ENCODE data around the gene CYB5R4. TPM values are rescaled to one million over a fixed set of nuclear protein-coding genes. Genes with fewer than 3 reads are reported as not detected.
A peak's percentile ranks its signal among the peaks of the same experiment; 100 is the strongest.

Gene CYB5R4, protein sequence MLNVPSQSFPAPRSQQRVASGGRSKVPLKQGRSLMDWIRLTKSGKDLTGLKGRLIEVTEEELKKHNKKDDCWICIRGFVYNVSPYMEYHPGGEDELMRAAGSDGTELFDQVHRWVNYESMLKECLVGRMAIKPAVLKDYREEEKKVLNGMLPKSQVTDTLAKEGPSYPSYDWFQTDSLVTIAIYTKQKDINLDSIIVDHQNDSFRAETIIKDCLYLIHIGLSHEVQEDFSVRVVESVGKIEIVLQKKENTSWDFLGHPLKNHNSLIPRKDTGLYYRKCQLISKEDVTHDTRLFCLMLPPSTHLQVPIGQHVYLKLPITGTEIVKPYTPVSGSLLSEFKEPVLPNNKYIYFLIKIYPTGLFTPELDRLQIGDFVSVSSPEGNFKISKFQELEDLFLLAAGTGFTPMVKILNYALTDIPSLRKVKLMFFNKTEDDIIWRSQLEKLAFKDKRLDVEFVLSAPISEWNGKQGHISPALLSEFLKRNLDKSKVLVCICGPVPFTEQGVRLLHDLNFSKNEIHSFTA
- 18.1 TPM for total RNA-seq

DNA sequence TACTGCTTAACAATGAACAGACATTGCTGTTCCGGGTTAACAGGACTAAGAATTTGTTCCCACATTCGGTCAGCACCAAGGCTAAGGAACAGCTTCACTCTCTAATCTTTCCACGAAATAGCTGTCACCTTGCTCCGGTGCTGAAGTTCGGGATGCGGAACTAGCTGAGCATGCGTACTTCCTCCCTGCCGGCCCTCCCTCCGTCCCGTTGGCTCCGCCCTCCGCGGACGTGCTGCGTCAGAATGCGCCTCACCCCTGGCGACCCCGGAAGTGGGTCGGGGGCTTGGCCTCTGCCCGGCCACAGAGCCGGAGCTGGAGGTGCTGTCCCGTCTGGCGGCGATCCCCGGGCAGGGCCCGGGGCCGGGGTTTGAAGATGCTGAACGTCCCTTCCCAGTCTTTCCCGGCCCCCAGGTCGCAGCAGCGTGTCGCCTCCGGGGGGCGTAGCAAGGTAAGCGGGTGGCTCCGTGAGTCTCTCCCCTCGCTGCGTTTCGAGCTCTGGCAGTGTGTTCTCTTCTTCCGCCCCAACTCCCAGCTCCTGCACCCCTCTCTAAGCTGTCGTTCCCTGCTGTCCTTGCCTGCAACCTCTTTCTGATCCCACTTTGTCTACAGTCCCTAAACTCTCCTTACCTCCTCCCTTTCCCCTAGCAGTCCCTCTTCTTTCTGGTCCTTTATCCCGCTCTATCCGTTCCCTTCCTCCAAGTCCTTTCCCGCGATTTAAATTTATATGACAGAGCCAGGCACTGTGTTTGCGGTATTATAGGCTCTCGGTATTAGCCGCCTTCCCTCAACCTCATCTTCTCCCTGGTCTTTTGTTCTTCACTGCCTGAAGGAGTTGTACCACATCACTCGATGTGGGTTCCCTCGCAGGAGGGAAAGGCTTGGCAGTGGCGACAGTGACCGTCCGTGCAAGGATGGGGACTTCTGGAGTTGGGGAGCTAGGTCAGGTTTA lies at the start of gene CYB5R4:
Gene CYB5R4 (plus strand): TSS at position 280 of the 949 bp plus-strand sequence. CDS start 94 bp downstream, at position 374.
- DNase-seq (ENCODE audit: low spot score): peak; percentile 97
- peak; percentile 100 for ATAC-seq
- intact Hi-C loops (cut with DNase I): no loop called here

DNA sequence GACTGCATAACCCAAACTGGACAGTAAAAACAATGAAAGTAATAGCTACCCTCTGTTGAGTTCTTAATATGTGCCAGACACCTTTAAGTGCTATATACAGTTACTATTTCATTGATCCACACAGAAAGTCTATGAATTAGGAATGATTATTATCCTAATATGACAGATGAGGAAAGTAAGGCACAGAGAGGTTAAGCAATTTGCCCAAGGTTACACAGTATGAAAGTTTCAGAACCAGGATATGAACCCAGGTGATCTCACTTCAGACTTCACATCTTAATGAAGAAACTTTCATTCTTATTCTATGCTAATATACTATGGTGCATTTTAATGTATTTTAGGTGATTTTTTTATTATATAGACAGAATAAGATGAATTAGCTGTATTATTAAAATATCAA lies 46.9 kb upstream of the CYB5R4 start:
- no peak for ATAC-seq
- intact Hi-C loops (cut with DNase I): no loop called here

DNA sequence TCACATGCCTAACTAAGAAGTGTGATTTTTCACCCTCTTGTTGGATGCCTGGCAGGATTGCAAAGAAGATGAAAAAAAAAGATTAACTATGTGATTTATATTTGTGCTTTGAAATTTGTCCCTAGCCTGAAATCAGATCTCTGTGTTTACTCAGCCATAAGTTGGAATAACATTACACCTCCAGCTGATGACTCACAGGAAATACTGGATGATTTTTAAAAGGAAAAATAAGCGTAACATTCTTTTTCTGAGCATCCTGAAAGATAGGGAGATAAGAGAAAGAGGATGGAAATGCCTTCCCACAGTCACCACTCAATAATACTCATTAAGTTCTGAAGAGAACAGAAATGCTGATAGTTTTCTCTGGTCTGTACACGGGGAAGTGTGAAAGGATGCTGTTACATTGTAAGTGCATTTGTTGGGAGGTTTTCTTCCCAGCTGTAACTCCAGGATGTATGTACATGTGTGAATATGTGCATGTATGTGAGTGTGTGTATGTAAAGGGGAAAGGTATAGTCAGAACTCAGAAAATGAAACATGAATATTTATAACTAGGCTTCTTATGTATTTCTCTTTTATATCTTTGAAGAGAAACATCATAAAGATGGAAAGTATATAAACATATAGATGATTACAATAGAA lies 43.7 kb upstream of the CYB5R4 start:
- intact Hi-C loops (cut with DNase I): no loop called here
- no peak for DNase-seq (ENCODE audit: low spot score)
- no peak for ATAC-seq

More for the DNA sequence above, 46.9 kb upstream of the CYB5R4 start:
- DNase-seq (ENCODE audit: low spot score): no peak

DNA sequence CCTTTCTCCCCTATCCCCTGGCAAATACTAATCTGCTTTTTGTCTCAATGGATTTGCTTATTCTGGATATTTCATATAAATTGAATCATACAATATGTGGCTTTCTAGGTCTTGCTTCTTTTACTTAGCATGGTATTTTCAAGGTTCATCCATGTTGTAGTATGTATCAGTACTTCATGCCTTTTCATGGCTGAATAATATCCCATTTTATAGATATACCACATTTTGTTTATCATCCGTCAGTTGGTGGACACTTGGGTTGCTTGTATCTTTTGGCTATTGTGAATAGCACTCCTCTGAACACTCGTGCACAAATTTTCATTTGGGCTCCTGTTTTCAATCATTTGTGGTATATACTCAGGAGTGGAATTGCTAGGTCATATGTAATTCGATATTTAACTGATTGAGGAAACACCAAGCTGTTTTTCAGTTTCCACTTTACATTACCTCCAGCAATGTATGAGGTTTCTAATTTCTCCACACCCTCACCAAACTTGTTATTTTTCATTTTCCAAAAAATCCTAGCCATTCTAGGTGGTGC lies 36.8 kb upstream of the CYB5R4 start:
- intact Hi-C loops (cut with DNase I): no loop called here
- no peak for ATAC-seq
- DNase-seq (ENCODE audit: low spot score): no peak

DNA sequence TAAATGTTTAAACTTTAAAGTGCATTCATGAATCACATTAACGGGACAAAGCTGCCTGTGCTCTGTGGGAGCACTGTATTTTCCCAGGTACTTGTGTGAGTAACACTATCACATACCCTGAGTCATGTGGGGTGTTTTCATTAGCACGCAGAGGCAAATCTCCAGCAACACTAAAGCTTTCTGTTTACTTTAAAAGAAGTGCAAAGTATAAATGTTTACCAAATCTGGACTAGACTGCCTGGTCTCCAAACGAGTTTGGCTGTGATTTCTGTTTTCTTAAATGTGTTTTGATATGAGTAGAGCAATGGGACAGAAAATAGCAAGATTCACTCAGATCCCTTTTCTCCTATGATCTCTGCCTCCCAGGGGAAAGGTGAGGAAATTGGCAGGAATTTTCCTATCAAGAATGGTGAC lies 35.1 kb upstream of the CYB5R4 start:
- ATAC-seq (no peak), DNase-seq (ENCODE audit: low spot score) (no peak)
- intact Hi-C loops (cut with DNase I): no loop called here

DNA sequence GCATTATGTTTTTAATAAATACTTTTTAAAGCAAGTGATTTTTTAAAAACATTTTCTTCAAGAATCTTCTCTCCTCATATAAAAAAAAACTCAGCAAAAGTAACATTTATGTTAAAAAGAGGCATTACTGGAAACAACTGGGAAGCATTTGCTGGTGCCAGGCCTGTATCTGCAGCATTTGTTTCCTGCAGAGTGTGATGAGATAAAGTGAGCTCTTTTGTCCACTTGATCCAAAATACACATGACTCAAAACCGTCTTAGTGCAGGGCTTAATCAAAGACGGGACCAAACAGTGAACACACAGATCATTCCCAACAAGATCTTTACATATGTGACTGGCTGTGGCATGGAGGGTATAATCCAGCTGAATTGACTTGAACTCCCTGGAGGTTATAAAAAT lies 34.7 kb upstream of the CYB5R4 start:
- ATAC-seq (no peak), DNase-seq (ENCODE audit: low spot score) (no peak)
- intact Hi-C loops (cut with DNase I): no loop called here

DNA sequence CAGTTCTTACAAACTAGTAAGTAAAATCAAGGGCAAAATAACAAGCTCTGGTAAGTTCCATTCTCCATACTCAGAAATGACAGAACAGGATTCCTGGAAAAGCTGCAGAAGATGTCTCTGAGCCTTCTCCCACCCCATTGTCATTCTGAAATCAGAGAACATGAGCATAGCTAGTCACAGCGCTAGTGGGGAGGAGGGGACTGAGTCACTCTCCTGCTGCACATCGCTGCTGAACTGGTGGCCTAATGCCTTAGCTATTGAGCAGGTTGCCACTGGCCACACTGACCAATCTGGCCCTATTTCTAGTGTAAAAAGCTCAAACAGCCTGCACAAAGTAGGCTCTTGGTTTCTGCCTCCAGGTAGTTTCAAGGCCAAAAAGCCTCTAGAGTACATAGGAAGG lies 32.4 kb upstream of the CYB5R4 start:
- ATAC-seq: no peak
- intact Hi-C loops (cut with DNase I): no loop called here

DNA sequence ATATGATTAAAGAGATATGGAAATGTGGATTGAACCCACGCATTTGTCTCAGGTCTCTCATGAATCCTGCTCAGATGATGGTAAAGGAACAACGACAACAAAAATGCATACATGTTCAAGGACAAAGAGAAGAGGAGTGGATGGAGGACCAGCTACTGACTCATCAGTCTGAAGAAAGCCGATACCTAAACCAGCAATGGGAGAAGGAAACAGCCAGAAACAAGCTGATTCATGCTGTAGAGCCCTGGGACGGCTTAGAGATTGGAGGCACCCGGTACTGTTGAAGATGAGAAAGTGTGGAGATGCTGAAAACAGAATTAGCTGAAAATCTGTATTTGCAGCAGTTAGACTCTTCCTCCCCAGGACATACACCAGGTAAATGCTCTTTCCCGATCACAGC lies 20.8 kb upstream of the CYB5R4 start:
- ATAC-seq (no peak), DNase-seq (ENCODE audit: low spot score) (no peak)
- intact Hi-C loops (cut with DNase I): no loop called here

More for the DNA sequence above, 32.4 kb upstream of the CYB5R4 start:
- no peak for DNase-seq (ENCODE audit: low spot score)

DNA sequence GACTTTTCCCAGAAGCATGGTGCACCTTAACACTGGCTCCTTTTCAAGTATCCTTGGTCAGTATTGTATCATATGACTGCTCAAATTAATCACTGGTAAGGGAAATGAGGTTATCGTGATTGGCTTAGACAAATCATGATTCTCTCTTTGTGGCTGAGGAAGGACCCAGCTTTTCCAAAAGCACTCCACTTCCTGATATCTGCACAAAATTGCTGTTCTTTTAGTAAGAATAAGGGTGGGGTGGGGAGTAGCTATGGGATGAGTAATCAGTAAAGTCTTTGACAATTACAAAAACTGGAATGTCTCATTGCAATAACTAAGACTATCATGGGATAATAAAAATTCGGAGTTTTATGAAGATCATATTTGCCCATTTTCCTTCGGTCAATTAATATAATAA lies 15.3 kb upstream of the CYB5R4 start:
- DNase-seq (ENCODE audit: low spot score) (no peak), ATAC-seq (no peak)
- intact Hi-C loops (cut with DNase I): no loop called here

DNA sequence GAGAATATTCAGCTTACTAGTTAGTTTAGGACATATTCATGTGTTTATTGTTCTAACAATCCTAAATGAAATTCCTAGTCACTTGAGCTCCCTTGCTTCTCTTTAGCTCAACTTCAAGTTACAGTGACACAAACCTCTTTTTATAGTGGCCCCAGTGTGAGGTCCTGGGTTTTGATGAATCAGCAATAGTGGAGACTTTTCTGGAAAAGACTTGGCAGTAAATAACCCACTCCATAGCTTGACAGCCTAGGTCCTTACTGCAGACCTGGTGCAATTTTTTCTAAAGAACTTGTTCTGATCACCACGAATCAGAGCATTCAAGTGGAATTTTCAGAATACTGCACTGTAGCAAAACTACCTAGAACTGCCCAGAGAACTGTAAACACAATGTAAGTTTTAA lies 13.2 kb upstream of the CYB5R4 start:
- intact Hi-C loops (cut with DNase I): no loop called here
- no peak for DNase-seq (ENCODE audit: low spot score)
- no peak for ATAC-seq

DNA sequence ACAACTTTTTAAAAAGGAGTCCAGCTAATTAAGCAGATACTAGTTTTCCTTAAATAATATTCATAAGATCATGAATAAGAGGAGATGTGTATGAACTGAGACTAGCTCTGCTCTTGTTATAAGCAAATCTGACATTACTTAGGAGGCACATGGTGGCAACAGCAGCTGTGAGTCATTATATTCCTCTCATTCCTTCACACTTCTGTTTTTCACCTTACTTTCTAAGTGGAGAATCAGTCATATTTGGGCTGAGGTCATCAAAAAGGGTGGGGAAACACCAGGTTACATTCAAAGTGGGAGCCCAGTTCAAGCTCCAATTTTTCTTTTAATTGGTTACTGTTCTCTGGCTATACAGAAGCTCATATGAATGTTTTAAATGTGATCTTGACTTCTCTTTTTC lies 12.3 kb upstream of the CYB5R4 start:
- ATAC-seq (no peak), DNase-seq (ENCODE audit: low spot score) (no peak)
- intact Hi-C loops (cut with DNase I): no loop called here

DNA sequence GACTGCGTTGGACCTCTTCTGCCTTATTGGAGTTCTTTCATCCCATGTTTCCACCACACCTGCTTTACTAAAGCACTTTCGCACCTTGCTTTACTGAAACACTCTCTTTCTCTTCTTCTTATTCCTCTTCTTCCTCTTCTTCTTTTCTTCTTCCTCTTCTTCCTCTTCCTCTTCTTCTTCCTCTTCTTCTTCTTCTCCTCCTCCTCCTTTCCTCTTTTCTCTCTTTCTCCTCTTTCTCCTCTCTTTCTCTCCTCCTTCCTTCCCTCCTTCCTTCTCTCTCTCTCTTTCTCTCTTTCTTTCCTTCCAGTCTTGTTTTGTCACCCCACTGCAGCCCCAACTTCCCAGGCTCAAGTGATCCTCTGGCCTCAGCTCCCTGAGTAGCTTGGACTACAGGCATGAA lies 10.4 kb upstream of the CYB5R4 start:
- intact Hi-C loops (cut with DNase I): no loop called here
- no peak for ATAC-seq
- DNase-seq (ENCODE audit: low spot score): no peak

DNA sequence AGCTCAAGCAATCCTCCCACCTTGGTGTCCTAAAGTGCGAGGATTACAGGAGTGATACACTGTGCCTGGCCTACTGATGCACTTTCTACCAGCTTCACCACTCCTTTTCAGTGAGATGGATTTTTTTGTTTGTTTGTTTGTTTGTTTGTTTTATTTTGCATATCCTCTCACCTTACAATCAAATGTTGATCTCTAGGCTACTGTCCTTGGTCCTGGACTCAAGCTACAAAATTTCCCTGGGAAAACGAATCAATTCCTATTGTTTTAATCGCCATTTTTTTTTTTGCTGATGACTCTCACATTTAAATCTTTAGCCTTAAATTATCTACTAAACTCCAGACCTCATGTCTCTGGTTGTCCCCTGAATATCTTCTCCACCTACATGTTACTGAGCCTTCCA lies 9.9 kb upstream of the CYB5R4 start:
- intact Hi-C loops (cut with DNase I): no loop called here
- no peak for DNase-seq (ENCODE audit: low spot score)
- ATAC-seq: no peak

DNA sequence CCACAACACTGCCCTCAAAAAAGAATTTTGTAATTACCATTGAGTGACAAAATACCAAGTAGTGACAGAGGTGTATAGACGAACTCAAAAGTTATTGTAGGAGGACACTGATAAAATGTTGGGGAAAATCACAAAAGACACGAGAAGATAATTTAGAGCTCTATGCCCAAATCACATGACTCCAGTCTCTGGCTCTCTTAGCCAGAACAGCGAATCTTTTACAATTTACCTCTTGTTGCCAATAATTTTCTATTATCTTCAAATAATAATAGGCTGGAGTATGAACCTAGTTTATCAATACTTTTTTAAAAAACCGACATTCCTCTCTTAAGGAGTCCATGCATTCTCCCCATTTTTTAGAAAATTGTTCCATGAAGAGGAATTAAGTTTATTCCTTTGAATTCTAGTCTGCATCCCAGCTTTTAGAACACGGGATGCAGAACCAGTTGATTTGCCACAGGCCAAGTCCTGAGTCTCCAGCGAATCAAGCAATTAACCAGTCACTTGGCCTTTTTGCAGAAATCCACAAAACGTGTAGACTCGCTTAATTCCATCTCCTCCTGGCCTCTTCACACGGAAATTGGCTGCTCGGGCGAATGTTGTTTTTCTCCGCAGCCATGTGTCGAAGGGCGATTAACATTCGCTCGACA lies 6.8 kb upstream of the CYB5R4 start:
- DNase-seq (ENCODE audit: low spot score): no peak
- intact Hi-C loops (cut with DNase I): no loop called here
- no peak for ATAC-seq

DNA sequence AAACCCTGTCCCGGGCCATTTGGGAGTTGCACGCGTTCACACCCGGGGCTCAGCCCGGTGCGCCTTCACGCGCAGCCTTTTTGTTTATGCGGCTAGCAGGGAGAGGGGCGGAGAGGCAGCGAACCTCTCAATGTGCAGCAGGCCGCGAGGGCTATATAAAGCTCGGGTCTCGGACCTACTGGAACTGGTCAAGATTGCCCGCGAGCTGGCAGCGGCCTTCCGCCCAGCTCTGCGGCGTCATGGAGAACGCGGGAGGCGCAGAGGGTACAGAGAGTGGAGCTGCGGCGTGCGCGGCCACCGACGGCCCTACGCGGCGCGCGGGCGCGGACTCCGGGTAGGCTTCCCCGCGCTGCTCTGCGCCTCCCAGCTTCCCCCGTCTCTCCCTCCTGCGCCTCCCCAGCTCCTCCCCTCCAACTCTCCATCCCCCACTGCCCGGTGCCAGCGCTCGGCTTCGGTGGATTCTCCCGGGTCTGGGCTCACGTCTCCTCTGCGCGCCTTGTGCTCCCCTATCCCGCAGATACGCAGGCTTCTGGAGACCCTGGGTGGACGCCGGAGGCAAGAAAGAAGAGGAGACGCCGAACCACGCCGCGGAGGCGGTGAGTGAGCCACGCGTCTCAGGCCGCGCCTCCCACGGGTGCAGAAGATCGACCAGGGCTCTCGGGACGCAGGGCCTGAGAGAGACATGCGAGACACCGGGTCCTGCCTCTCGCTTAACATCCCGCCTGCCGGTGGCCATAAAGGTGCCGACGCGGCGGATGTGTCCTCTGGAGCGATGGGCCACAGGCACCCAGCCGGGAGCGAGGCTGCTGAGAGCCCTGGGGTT lies 6.1 kb upstream of the CYB5R4 start, which contains the start of gene RIPPLY2:
Gene RIPPLY2 (plus strand): TSS at position 183 of the 823 bp plus-strand sequence. CDS start 57 bp downstream, at position 240.
- peak; percentile 77 for ATAC-seq

DNA sequence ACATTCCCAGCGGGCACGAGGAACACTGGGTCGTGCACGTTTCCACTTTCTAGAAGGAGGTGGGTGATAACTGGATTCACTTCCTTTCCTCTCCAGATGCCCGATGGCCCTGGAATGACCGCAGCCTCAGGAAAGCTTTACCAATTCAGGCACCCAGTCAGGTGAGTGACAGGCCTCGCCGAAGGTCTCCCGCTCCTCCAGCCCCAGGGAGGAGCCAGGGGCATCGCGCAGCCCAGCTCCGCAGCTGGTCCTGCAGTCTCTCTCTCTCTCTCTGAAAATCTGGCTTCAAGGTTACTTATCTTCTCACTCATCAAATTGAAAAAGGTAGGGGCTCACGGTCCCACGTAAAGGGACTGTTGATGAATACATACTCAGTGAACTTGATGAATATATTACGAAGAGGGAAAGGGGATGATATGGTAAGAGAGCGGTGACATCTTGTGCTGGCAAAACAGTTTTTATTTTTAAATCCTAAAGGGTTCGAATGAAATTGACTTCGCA lies 5.4 kb upstream of the CYB5R4 start:
- no peak for DNase-seq (ENCODE audit: low spot score)
- intact Hi-C loops (cut with DNase I): no loop called here
- peak; percentile 24 for ATAC-seq

More for the DNA sequence above, 6.1 kb upstream of the CYB5R4 start, which contains the start of gene RIPPLY2:
- intact Hi-C loops (cut with DNase I): no loop called here
- peak; percentile 57 for DNase-seq (ENCODE audit: low spot score)

DNA sequence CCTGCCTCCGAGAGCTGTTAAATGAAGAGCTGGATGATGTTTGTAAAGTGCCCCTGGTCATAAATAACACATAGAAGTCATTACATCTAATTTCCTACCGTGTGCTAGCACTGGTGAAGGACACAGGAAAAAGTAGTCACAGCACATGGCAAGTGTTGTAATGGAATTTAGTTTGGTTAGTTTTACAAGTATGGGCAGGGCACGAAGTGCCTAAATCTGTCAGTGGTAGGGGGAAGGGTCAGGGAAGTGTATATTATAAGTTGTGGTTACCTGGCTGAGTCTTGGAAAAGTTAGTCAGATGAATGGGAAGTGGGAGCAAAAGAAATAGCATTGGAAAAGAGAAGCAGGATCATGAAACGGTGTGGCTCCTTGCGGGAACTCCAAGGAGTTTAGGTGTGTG lies 4.7 kb upstream of the CYB5R4 start:
- intact Hi-C loops (cut with DNase I): no loop called here
- no peak for ATAC-seq

More for the DNA sequence above, 4.7 kb upstream of the CYB5R4 start:
- no peak for DNase-seq (ENCODE audit: low spot score)
